HK-2 (cell line): ENCODE measurements around the gene MICALL1.

Experiments
- DNase-seq: peaks from one replicate; pipeline ENCODE4 v3.0.0-alpha.2; 2018; ENCODE audit not compliant: unreplicated experiment

The MICALL1 gene

GRCh38 chr22:37905534-37906363 is at the start of gene MICALL1:
MICALL1 (plus strand) TSS chr22:37906297; CDS start chr22:37906423, 126 bp downstream.
- peak; percentile 80 for DNase-seq

- no peak for DNase-seq
Measured at GRCh38 chr22:37860796-37861421, 45.2 kb upstream of the MICALL1 start.

- DNase-seq, result no peak
Measured at GRCh38 chr22:37862570-37863325, 43.3 kb upstream of the MICALL1 start.

- no peak for DNase-seq
Measured at GRCh38 chr22:37865510-37865909, 40.6 kb upstream of the MICALL1 start.

- no peak for DNase-seq
Measured at GRCh38 chr22:37870273-37870672, 35.8 kb upstream of the MICALL1 start.

GRCh38 chr22:37880668-37881440 is 25.2 kb upstream of the MICALL1 start:
- no peak for DNase-seq

GRCh38 chr22:37884420-37884819 is 21.7 kb upstream of the MICALL1 start:
- DNase-seq, result no peak

GRCh38 chr22:37887584-37888378 is 18.3 kb upstream of the MICALL1 start:
- DNase-seq, result no peak

- no peak for DNase-seq
Measured at GRCh38 chr22:37891926-37892325, 14.2 kb upstream of the MICALL1 start.

- no peak for DNase-seq
Measured at GRCh38 chr22:37892566-37893335, 13.3 kb upstream of the MICALL1 start.

- no peak for DNase-seq
Measured at GRCh38 chr22:37893583-37893983, 12.5 kb upstream of the MICALL1 start.

GRCh38 chr22:37894939-37895670 is 11.0 kb upstream of the MICALL1 start:
- DNase-seq, result no peak

GRCh38 chr22:37896181-37896592 is 9.9 kb upstream of the MICALL1 start:
- no peak for DNase-seq

- no peak for DNase-seq
Measured at GRCh38 chr22:37896939-37897338, 9.2 kb upstream of the MICALL1 start.

- DNase-seq, result no peak
Measured at GRCh38 chr22:37897807-37898206, 8.3 kb upstream of the MICALL1 start.

GRCh38 chr22:37898441-37899181 is 7.5 kb upstream of the MICALL1 start:
- no peak for DNase-seq

GRCh38 chr22:37904572-37905533 is 1.2 kb upstream of the MICALL1 start:
- DNase-seq, result peak; percentile 89
